ENCODE measurements around the gene CDC42EP4.
"Not testable (repeated sequence)": the region's sequence is repeated elsewhere in the genome, so short reads cannot be mapped to it uniquely, and the experiment has no call there.

CDC42EP4 gene

DNA sequence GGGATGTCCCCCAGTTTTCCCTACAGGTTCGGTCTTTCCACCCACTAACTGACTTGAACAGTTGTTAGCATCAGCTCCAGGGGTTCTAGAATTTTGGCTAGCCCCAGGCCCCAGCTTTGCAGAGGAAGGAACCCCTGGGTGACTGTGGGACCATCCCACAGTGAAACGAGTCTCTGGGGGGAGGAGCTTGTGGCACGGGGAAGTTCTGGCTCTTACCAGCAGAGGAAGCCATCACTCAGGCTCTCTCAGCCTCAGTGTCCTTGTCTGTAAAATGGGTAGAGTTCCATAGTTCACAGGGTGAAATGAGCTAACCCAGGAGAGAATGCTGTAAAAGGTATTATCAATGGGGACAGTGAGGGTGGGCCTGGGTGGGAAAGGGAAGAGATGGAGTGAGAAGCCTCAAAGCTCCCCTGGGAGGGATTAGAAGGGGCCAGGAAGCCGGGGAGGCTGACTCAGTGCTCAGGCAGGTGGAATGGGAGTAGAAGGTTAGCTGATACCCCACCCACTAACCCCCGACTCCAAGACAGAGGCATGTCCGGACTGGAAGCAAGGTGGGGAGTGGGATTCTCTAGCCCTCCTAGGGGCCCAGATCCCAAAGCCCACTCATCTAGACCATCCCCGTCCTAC, 30.9 kb upstream of the CDC42EP4 start:
- DNase-seq, result no peak

DNA sequence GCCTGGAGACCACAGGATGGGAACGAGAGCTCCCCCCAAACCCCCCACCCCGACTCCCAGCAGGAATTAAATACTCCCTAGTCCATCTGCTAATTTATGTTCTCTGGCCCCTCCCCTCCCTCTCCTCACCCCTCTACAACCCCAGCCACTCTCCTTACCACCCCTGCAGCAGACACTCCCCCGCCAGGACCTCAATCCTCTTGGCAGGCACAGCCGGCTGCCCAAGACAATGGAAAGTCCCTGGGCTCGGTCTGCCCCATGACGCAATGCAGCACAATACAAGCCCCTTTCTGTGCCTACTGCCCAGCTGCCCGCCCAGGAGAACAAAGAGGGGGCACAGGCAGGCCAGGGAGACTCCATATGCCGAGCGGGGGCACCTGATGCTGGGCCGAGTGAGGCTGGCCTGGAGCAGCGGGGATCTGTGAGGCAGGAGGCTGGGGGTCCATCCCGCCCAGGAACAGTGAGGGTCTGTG, 30.3 kb upstream of the CDC42EP4 start:
- no peak for DNase-seq

DNA sequence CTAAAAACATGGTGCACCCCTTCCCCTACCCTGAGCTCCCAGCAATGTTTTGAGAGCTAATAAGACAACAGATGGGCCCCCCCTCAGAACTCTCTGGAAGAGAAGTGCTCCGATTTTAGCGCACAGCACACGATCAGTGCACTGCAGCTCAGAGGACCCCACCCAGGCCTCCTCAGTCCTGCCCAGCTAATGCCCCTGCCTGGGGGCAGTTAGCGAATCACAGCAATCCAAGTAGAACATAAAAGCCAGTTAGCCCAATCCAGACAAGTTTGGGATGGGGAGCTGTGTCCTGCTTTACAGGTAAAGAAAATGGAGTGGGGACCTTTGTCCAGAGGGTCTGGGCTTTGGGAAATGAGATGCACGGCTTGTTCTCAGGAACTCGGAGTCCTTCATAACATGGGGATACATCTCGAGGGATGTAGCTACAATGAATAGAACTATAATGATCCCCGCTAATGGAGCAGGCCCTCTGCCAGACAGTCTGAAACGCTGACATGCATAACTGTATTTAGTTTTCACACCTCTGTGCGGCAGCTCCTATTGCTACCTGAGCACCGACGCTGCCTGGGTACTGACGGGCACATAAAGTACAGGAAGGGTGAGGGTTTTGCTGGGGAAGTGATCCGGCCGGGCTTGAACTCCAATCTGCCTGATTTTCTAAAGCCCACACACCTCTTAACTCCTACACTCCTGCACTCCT, 29.7 kb upstream of the CDC42EP4 start:
- no peak for DNase-seq

DNA sequence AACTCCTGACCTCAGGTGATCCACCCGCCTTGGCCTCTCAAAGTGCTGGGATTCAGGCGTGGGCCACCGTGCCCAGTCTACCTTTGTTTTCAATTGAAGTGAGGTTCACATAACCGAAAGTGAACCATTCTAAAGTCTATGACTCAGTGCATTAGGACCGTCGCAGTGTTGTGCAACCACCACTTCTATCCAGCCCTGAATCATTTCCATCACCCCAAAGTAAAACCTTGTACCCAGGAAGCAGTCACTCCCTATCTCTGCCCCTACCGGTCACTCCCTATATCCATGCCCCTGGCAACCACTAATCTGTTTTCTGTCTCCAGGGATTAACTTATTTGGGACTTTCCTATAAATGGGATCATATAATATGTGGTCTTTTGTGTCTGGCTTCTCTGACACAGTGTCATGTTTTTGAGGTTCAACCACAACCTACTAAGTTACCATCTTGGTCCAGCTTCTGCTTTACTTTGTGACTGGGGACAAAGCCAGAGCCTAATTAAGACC, 28.3 kb upstream of the CDC42EP4 start:
- DNase-seq, result no peak

DNA sequence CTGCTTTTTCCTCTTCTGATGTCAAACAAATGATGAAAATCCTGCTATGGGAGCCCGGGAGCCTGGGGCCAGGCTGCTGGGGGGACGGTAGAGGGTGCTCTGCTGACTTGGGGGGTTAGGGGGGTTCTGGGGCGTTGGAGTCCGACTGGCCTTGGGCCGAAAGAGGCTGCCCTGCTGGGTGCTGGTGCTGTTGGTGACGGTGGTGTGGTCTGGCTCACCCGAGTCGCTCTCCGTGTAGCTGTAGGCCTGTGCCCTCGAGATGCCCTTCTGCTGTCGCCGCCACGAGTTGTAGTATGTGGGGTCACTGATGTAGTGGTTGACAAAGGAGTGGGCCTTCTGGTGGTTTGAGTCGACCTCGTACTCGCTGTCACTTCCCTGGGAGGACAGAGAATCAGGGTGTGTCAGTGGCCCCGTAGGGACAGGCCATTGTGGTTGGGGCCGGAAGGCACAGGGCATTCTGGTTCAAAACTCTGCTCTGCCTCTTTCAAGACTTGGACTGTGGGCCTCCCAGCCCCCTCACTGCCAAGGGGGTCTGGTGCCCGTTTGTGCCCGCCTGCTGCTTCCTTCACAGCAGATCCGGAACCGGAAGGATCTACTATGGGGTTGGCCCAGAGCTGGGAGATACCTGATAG, 26.9 kb upstream of the CDC42EP4 start:
- no peak for DNase-seq

DNA sequence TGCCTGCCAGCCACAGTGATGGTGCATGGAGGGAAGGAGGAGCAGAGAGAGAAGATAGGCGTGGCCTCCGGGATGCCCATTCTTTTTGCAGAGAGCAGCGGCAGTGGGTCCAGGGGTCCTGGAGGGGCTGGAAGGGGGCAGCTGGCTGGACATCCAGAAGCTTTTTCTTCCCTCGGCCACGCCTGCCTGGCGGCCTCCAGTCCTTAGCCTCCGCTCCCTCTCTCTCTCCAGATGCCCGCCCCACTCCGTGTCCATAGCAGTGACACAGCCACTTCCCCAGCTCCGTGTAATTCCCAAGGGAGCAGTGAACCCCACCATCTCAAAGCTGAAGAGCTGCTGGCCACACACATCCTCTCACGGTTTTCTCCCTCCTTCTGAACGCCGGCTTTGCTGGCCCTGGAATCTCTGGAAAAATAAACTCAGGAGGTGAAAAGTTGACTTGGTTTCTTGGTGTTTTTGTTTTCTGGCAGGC, 26.3 kb upstream of the CDC42EP4 start:
- DNase-seq, result no peak

DNA sequence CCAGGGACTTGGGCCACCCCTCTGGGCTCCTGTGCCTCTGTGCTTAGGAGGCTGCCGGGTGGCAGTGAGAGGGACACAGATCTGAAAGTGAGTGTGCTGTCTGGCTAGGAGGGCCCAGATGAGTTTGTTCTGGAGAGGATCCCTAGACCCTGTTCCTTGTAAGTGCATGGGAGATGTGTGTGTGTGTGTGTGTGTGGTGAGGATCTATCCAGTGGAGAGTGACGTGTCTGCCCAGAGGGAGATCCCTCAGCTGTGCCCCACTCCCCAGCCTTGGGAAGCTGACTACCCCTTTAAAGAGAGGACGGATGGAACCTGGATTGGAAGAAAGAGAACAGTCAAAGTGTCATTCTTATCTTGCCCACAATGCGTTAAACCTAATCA, 25.5 kb upstream of the CDC42EP4 start:
- no peak for DNase-seq

DNA sequence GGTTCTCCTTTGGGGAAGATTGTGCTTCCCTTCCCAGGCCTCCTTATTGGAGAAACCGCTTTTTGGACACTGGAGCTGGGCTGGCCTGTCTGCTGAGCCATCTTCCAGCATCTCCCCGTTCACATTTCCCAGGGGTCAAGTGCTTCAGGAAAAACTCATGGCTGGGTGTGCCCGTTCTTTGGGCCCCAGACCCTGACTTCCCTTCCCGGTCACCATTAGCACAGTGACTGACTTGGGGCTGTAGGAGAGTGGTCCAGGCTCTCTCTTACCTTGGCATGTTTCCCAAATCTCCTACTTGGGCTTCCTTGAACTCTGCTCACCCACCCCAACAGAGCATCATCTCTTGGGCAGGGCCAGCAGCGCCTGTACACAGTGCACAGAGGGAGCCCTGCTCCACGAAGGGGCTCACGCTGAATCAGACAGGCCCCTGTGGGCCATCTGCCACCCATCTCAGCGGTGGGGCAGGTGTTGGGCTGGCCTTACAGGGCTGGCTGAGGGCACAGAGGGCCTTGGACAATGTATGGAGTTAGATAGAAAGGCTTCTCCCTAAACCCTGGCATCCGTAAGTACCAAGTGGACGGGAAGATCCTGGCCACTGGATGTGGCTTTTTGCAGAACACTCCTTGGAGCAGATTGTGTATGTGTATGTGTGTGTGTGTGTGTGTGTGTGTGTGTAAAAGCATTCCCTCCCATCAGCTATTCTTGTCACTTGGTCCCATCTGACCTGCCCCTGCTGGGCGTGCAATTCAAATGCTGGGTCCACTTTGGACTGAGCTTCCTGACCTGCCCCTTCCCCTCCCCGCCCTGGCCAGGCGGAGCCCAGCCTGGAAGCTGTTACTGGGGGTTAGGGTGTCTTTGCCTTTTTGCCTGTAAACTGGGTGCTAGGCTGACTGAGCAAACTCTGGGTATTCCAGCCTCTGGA, 24.9 kb upstream of the CDC42EP4 start:
- no peak for DNase-seq

DNA sequence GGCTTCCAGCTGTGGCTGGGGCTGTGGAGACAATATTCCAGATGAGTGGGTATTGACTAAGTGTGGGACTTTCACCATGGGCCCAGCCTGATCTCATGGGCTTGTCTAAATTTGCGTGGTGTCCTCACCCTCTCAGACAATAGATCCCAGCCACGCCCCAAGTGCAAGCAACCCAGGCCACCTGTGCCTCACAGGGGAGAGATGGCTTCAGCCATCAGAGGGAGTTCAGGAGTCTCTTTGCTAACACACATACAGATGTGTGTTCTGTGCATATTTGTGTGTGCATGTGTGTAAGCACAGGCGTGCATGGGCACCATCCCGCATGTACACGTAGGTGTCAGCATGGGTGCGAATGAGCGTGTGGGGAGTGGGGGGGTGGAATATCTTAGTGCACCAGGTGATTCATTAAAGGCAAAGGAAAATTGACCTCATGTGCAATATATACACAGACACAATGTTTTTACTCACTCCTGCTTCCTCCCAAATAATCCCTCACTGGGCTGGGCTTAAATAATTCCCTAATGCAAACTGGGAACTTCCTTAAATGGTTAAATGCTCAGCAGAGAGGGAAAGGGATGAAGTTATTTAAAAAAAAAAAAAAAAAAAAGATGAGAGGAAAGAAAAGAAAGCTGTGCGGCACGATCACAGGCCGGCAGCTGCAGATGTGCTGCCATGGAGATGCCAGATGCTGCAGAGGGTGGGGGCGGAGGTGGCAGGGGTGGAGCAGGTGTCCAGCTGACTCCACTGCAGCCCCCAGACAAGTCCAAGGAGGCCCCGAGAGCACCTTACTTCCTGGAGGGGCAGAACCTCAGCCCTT, 24.0 kb upstream of the CDC42EP4 start:
- DNase-seq, result no peak

DNA sequence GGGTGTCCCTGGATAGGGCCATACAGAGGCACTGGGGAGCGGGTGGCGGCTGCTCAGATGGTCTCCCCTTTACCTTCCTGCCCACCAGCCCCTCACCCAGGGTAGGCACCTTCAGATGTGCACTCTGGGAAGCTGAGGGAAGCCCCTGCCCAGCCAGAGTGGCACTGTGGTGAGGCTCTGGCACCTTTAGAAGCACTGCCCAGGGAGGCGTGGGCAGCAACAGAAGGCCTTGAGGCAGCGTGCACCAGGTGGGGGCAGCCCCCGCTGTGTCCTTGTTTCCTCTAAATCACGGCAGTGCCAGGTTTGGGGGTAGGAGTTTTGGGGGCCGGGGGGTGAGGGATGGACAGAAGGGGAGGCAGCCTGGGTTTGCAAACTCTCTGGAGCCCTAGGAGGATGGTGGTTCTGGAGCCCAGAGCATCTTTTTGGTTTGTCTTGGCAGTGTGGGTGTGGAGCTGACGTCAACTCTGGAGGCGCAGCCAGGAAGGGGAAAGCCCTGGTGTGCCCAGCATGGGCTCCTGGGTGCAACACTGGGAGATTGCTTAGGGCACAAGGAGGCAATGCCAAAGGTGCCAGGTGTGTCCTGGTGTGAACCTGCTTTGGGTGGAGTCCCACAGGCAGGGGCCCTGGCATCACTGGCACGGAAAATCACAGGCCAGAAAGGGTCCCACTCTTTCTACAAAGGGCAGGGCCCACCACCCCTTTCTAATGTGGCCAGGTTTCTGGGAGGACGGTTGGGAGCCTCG, 23.1 kb upstream of the CDC42EP4 start:
- no peak for DNase-seq

DNA sequence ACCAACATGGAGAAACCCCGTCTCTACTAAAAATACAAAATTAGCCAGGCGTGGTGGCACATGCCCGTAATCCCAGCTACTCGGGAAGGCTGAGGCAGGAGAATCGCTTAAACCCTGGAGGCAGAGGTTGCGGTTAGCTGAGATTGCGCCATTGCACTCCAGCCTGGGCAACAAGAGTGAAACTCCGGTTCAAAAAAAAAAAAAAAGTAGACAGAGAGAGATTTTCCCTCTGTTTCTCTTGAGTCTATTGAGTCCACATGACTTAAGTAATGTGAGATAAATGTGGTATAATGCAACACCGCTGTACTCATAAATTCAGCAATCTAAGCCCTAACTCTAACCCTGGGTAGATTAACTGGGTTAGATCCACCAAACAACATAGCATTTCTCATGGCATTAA, 21.6 kb upstream of the CDC42EP4 start:
- DNase-seq, result not testable (repeated sequence)

DNA sequence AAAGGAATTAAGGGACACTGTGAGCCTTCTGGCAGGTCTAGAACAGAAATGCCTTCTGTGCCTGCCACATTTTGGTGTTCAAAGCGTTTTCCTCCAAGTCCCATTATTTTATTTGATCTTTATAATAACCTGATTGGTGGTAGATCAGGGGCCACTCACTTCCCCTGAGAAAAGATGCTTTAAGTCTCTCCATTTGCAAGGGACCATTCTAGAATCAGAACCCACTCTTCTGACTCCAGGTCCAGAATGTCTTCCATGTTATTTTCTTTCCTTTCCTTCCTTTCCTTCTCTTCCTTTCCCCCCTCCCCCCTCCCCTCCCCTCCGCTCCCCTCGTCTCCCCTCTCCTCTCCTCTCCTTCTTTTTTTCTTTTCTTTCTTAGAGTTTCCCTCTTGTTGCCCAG, 19.3 kb upstream of the CDC42EP4 start:
- DNase-seq, result no peak

DNA sequence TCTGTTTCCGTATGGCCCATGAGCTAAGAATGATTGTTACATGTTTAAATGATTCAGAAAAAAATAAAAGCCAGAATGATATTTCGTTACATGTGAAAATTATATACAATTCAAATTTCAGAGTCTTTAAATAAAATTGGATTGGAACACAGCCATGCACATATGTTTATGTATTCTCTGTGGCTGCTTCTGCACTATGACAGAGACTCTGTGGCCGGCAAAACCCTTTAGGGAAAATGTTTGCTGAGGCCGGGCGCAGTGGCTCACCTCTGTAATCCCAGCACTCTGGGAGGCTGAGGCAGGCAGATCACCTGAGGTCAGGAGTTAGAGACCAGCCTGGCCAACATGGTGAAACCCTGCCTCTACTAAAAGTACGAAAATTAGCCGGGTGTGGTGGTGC, 15.9 kb upstream of the CDC42EP4 start:
- no peak for DNase-seq

DNA sequence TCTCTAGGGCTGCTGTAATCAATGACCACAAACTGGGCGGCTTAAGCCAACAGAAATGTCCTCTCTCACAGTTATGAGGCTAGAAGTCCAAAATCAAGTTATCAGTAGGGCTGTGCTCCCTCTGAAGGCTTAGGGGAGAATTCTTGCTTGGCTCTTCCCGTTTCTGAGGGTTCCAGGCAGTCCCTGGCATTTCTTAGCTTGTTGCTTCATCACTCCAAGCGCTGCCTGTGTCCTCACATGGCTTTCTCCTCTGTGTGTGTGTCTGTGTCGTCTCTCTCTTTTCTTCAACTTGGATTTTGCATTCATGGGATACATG, 13.7 kb upstream of the CDC42EP4 start:
- DNase-seq, result no peak

DNA sequence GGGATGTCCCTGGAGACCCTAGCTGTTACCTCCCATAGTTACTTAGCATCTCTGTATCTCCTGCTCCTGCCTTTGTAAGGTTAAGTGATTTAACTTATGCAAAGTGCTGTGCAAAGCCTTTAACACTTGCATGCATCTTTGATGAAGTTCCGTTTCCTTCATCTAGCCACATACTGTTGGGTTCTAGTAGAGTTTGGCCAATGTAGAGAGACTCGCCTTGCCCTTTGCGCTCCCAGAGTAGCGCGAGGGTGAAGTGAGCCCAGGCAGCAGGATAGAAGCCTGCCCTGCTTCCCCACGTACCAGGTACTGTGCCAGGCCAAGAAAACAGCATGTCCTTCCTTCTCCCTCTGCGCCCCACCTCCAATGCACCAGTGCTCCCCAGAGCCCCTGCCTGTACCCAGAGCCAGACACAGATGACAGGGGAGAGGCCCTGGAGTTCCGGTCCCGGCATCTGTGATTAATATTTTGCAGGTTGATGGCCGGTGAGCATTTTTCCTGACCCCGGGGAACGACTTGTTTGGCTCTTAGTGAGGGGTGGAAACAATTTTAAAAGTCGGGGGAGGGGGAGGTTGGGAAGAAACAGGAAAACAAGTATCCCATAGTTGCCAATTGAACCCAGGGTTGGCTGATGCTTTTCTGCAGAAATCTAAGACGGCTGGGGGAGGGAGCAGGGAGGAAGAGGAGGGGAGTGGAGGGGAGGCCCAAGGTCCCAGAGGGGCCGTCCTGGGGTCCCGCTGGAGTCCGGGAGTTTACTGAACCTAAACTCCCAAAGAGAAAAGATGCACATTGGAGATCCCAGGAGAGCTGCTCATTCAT, 13.1 kb upstream of the CDC42EP4 start:
- DNase-seq, result no peak

DNA sequence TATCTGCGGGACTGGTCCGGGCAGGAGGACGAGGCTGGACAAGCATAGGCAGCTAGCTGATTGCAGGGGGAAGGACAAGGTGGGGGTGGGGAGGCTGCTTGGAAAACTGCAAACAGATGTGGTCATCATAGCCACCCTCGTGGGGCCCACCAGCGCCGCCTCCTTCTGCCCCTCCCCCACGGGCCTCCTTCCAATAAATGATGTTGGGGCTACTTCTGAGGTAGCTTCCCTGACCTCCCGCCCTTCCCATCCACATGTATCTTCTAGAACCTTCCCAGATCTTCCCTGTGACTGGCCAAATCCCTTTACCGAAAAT, 12.3 kb upstream of the CDC42EP4 start:
- no peak for DNase-seq

DNA sequence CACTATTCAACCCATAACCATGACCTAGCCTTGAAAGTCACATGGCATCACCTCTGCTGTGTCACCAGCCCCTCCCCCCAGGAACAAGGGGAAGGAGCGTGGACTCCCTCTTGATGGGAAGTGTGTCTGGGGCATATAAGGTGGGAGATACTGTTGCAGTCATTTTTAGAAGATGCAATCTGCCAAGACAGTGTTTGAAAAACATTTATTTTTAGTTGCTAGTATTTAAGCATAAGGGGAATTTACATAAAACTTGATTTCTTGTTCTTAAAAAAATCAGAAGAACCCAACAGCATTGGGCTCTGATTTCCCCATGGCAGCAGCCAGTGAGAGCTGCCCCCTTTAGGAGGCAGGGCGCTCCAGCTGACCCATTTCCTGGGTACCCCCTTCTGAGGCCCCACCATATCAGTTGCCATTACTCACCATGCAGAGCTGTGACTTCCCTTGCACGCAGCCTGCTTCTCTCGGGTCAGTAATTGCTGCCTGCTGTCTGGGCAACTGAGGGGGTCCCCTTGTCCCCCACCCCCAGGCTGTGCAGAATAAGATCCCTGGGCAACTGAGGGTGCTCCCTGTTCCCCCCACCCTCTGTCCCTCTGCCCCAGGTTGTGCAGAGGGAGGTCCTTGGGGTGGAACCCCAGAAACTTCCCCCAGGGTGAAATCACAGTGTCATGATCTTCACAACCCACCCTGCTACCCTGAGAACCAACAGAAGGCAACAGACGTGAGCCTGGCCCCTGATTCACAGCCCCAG, 11.8 kb upstream of the CDC42EP4 start:
- DNase-seq, result no peak

DNA sequence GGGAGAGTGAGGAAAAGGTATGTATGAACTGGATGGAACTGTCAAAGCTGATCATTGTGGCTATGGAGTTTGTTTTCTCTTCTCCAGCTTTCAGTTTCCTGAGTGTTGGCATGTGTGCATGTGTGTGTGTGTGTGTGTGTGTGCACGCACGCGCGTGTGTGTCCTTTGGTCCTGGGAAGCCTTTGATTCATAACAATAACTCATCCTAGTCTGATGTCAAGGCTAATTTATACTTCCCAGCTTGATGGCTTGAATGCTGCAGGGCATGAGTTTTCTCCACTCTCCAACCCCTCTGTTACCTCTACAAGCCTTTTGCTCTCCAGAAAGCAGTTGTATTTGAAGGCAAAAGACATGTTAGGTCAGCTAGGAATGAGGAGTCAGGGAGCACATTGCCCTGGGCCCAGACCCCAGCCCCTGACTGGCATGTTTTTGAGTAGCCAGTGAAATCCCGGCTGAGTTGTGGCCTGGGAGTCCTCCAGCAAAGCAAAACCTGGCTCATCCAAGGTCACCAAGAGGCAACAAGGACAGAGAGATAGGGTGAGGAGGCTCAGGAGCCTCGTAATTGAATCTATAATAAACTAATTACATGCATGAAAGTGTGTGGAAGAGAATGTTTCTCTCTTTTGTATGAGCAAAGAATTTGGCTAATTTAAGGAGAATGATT, 8.9 kb upstream of the CDC42EP4 start:
- no peak for DNase-seq

DNA sequence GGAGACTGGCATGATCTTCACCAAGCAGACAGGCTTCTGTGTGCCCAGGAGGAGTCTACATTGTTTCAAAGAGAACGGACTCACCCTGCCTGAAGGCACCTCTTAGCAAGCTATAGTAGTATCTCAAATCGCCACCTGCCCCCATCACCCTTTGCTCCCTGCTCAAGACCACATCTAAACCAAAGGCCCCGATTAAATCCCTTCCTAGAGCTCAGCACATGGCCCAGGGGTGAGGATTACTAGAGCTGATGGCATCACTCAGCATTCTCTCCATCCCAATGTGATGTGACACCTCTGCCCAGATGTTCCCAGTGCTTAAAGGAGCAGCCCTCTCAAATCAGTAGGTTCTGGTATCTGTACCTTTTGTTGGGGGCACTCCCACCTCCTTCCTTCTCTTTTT, 8.0 kb upstream of the CDC42EP4 start:
- no peak for DNase-seq

Measured in NCI-H446 treated with DMSO at 0.1 percent for 48 hours (cell line).